AML-193 (cell line): ENCODE results near the gene VEZT.
"Not testable (repeated sequence)": the region's sequence is repeated elsewhere in the genome, so short reads cannot be mapped to it uniquely, and the experiment has no call there.

Experiments used
- DNase-seq, 2 experiments: peaks; one replicate each; lab custom pipeline; 2025; lab: John Stamatoyannopoulos, UW

VEZT gene

GRCh38 chr12:95319694-95320331 lies 102.2 kb downstream of the VEZT start:
- DNase-seq = no peak

DNA sequence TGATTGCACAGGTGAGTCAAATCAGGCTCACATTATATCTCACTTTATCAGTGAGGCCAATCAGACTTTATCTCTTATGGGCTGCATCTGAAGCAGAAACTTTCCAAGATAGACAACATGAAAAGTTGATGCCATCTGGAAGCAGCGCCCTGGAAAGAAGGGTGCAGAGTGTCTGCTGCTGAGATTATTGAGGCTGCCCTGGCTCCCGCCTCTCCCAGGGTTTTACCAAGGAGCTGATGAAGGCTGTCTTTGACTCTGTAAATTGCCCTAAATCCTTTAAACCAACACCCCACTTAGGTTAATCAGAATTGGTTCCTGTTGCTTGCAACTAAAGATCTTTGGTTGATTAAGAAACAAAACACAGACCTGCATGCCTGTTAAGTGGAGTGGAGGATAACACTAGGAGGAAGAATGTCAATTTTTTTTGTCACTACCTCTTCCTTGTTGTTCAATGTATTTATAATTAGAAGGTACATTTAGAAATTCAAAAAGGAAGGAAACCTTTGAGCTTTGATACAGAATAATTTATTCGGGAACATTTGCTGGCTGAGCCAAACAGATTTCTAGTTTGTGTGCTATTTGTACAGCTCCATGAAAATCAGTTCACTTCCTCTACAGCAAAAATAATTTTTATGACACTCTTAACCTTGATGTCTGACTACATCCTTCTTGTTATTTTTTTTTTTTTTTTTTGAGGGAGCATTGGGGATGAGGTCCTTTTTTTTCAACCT lies 104.1 kb downstream of the VEZT start:
- no peak for DNase-seq

DNA sequence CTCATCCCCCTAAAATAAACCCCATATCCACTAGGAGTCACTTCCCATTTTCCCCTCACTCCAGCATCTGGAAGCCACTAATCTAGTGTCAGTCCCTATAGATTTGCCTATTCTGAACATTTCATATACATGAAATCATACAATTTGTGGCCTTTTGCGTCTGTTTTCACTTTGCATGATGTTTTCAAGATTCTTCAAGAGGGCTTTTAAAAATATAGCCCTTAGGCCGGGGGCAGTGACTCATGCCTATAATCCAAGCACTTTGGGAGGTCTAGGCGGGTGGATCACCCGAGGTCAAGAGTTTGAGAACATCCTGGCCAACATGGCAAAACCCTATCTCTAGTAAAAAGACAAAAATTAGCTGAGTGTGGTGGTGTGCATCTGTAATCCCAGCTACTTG lies 104.7 kb downstream of the VEZT start:
- DNase-seq = no peak

DNA sequence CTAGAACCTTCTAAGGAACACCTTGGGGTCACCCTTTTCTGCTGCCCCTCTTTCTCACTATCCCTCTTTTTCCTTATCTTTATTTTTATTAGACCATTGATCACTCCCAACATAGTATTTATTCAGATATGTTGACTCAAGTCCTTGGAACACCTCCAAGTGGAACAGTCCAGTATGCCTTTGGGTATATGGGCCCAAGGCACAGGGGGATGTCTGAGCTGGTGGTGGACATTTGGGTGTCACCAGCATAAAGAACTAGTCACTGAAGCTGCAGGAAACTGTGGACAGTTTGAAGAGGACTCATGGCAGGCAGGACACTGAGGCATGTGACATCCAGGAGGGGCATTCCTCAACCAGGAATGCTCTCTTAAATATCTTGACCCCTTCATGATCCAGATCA lies 105.6 kb downstream of the VEZT start:
- no peak for DNase-seq

DNA sequence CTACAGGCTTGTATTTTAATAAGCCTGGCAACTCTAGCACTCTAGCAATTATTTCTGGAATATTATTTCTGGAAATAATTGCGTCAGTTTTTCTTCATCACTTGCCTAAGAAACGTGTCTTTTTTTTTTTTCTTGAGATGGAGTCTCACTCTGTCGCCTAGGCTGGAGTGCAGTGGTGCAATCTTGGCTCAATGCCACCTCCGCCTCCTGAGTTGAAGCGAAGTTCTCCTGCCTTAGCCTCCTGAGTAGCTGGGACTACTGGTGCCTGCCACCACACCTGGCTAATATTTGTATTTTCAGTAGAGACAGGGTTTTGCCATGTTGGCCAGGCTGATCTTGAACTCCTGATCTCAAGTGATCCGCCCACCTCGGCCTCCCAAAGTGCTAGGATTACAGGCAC lies 106.6 kb downstream of the VEZT start:
- DNase-seq = not testable (repeated sequence)

DNA sequence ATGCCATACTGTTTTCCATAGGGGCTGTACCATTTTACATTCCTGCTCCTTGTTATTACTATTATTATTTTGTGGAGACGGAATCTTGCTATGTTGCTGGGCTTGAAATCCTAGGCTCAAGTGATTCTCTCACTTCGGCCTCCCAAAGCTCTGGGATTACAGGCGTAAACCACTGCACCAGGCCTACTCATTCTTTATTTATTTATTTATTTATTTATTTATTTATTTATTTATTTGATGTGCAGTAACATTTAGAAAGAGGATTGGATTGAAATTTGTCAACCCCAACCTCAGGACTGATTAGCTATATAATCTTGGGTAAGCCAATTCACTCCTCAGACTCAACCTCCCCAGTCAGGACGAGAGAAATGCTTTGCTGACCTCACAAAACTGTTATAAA lies 107.9 kb downstream of the VEZT start:
- no peak for DNase-seq

DNA sequence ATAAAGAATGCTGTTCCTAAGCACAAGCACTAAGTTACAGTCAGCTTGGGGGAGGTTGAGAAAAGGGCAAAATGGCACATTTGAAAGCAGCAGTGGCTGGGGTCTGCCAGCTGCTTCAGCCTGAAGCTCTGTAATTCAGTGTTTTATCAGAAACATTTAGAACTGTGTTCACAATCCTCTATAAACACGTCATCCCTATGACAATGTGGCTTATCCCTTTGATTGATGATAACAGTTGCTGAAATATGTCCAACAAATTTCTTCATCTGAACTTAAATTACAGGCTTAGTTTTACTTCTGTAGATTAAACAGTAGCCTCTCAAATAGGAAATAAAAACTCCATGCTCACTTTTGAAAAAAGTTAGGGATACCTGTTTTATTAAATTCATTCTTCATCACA lies 108.8 kb downstream of the VEZT start:
- DNase-seq = no peak

DNA sequence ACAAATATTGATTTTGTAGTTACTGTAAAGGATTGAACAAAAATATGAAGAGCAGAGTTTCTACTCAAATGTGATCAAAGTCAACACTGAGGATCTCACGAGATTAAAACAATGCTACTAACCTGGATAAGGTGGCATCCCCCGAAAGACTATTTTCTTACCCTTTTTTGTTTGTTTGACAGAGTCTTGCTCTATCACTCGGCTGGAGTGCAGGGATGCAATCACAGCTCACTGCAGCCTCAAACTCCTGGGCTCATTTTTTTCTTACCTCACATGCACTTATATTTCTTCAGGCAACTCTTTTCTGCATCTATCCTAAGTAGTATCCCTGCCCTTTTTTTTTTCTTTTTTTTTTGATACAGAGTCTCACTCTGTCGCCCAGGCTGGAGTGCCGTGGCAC lies 109.2 kb downstream of the VEZT start:
- no peak for DNase-seq

GRCh38 chr12:95328708-95329107 lies 111.1 kb downstream of the VEZT start:
- DNase-seq = no peak

DNA sequence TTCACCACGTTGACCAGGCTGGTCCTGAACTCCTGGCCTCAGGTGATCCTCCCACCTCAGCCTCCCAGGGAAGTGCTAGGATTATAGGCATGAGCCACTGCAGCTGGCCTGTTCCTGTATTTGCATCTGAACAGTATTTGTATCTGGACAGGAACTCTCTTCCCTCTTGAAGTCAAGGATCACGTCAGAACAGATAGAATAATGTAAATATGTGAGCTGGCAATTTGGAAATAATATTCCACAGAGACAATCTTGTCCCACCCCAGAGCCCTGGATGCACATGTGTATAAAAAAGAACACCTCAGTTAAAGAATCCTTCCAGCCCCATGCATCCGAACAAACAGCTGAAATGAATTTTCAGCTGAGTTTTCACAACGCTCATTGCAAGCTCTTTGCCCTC lies 118.3 kb downstream of the VEZT start:
- DNase-seq = no peak

DNA sequence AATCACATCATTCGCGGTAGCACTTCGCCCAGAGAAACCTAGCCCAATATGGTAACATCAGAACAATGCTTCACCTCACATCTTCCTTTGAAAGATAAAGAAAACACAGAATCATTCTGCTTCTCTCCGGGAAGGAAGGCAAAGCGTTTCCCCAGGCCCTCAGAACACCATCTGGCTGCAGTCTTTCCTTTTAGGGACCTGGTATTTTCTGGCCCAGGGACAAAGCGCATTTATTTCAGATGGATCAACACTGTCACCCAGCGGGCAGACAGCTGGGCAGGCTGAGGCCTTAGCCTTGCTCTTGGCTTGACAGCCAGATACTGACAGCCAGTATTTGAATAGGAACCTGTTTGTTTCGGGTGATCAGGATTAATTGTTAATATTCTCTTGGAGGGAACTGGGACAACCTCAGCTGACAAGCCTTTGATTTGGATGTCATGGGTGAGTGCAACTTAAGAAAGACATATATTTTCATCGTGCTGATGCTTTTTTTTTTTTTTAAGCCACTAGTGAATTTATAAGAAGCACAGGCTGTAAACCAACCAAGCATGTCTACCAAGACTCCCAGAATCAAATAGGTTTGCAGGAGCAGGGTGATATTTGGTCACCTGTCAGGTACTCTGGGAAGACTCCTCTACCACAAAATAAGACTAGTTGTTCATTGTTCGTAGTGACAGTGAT lies 118.9 kb downstream of the VEZT start:
- DNase-seq = no peak

DNA sequence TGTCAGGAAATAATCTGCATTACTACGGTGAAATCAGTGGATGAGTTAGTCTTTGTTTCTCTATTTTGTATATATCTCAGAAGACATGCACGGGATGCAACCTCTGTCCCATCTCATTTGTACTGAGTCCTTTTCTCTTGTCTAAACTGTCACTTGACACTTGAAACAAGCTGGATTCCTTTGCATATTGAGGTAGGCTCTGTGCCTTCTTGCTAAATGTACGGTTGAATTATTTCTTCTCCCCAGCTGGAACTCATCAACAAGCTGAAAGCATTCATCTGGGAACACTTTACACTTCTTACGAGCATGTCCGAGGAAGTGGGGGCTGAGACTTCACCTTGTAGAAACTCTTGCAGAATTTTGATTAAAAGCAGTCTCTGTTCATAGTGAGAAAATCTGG lies 119.5 kb downstream of the VEZT start:
- no peak for DNase-seq

DNA sequence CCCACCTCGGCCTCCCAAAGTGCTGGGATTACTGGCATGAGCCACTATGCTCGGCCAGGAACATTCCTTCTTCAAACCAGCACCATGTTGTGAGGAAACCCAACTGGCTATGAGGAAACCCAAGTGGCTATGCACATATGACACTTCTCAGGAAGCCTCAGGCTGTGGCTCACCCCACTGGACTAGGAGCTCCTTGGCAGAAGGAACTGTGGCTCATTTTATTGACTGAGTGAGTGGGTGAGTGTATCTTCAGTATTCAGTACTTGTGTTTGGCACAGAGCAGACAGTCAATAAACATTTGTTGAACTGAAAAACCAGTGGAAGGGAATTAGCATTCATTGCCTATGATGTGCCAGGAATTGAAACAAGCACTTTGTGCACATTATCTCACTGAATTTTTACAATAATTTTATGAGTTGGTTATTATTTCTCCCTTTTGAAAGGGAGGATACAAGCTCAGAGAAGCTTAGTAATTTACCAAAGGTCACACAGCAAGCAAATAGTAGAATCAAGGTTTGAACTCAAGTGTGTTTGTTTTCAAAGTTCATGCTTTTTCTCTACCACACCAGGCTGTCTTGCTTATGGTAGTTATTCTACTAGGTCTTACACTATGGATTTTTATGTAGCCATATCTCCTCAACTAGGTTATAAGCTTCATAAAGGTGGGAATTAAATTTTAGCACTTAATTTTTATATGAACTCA lies 121.6 kb downstream of the VEZT start:
- no peak for DNase-seq

- DNase-seq = no peak
Measured at GRCh38 chr12:95342008-95342407, 124.4 kb downstream of the VEZT start.

- DNase-seq = no peak
Measured at GRCh38 chr12:95343461-95344230, 126.0 kb downstream of the VEZT start.

DNA sequence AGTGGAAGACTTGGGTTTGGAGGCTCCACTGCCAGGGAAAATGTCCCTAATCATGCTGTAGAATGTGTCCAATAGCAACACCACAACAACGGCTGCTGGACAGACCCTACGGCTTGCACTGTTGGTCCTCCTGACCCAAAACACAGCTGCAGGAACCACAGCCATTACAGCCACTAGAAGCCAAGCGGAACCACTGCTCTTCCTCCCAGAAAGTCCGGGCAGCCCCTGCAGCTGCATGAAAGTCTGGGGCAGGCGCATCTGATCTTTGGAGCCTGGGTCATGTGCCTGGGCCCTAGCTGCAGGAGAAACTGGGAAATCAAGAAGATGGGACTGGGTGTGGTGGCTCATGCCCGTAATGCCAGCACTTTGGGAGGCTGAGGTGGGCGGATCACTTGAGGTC lies 131.7 kb downstream of the VEZT start:
- no peak for DNase-seq

DNA sequence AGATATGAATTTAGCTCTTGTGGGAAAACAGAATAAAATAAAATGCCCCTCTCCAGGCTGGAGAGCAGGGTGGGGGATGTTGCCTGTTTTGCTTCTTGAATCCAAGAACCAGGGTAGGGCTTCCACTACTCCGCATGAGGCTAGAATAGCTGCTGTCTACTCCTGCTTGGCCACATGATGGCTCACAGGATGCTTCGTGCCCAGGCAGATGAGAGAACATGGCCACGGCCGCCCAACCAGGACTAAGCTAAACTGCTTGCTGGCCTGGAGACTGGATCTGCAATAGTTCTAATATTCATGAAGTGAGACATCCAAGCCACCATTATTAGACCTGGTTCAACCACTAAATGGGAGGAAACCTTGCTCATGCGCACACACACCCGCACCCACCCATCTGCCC lies 134.1 kb downstream of the VEZT start:
- DNase-seq = no peak
